ENCODE results near the gene MAPT. TPM values are rescaled to one million over a fixed set of nuclear protein-coding genes. Genes with fewer than 3 reads are reported as not detected.

MAPT gene
- total and polyA plus RNA-seq, 4 donors = 0.27 to 3.8 (median 1.8) TPM

DNA sequence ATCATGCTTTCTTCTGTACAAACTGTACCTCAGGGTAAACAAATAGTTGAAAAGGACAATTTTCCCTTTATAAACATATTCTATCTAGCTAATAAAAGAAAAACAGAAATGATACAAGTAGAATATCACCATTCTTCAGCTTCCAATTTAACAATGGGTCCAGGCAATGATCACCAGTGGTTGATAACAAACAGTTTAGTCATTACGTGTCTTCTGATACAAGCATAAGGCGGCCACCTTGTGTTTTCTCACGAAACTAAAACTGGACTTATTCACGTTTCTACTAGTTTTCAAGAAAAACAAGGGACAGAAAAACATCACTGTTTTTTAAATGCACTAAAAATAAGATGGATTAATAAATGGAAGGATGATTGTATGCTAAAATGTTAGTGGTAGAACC lies 163.0 kb downstream of the MAPT start:
- H3K27me3 ChIP-seq (ENCODE audit: control insufficient read depth in 3 of 3, insufficient read depth in 3 of 3, low read length in 2 of 3) = no peaks in the 10 kb centered on the region
- DNase-seq (no peak), ATAC-seq (ENCODE audit: insufficient read depth, low FRiP score) (no peak)
- no peak overlapping the region for H3K27ac ChIP-seq (ENCODE audit: low read depth in 1 of 2, low read length in 1 of 2)
- TF ChIP-seq, protein P1, sequence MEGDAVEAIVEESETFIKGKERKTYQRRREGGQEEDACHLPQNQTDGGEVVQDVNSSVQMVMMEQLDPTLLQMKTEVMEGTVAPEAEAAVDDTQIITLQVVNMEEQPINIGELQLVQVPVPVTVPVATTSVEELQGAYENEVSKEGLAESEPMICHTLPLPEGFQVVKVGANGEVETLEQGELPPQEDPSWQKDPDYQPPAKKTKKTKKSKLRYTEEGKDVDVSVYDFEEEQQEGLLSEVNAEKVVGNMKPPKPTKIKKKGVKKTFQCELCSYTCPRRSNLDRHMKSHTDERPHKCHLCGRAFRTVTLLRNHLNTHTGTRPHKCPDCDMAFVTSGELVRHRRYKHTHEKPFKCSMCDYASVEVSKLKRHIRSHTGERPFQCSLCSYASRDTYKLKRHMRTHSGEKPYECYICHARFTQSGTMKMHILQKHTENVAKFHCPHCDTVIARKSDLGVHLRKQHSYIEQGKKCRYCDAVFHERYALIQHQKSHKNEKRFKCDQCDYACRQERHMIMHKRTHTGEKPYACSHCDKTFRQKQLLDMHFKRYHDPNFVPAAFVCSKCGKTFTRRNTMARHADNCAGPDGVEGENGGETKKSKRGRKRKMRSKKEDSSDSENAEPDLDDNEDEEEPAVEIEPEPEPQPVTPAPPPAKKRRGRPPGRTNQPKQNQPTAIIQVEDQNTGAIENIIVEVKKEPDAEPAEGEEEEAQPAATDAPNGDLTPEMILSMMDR (IDR thresholded peaks at IDR 0.05; ENCODE audit: control extremely low read depth, extremely low read depth) = no peak
- peaks cover 4 to 18% (median 7%) of the 10 kb centered on the region in 4 donors for H3K36me3 ChIP-seq (ENCODE audit: control insufficient read depth in 4 of 4, insufficient read depth in 4 of 4, low read length in 4 of 4)
- 92 to 93% methylated on average over 4 of the region's 4 CpGs for WGBS, 2 donors
- H3K9ac ChIP-seq (ENCODE audit: insufficient read depth in 1 of 2, low read length in 2 of 2) = no peak overlapping the region
- H3K4me1 ChIP-seq (ENCODE audit: control insufficient read depth in 5 of 5, insufficient read depth in 5 of 5, low read length in 5 of 5) = peaks cover 0 to 3% (median 0%) of the 10 kb centered on the region in 5 donors
- no peaks in the 10 kb centered on the region for H3K9me3 ChIP-seq (ENCODE audit: control insufficient read depth in 4 of 4, insufficient read depth in 3 of 4, low read length in 3 of 4)
- H3K4me3 ChIP-seq = no peak overlapping the region

DNA sequence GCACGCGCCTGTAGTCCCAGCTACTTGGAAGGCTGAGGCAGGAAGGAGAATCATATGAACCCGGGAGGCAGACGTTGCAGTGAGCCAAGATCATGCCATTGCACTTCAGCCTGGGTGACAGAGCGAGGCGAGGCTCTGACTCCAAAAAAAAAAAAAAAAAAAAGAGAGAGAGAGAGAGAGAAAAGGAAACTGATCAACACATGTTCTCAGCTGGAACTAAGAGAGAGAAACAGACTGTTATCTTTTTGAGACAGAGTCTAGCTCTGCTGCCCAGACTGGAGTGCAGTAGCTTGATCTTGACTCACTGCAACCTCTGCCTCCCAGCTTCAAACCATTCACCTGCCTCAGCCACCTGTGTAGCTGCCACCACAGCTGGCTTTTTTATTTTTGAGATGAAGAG lies 165.1 kb downstream of the MAPT start:
- DNase-seq (no peak), ATAC-seq (ENCODE audit: insufficient read depth, low FRiP score) (no peak)
- 70 to 79% methylated on average over 6 of the region's 6 CpGs for WGBS, 2 donors
- Histone ChIP-seq H3K36me3 (ENCODE audit: control insufficient read depth in 4 of 4, insufficient read depth in 4 of 4, low read length in 4 of 4) (peaks cover 7 to 24% (median 9%) of the 10 kb centered on the region in 4 donors), H3K9ac (ENCODE audit: insufficient read depth in 1 of 2, low read length in 2 of 2) (no peak overlapping the region), H3K27ac (ENCODE audit: low read depth in 1 of 2, low read length in 1 of 2) (no peak overlapping the region), H3K27me3 (ENCODE audit: control insufficient read depth in 3 of 3, insufficient read depth in 3 of 3, low read length in 2 of 3) (no peaks in the 10 kb centered on the region), H3K9me3 (ENCODE audit: control insufficient read depth in 4 of 4, insufficient read depth in 3 of 4, low read length in 3 of 4) (no peaks in the 10 kb centered on the region), H3K4me1 (ENCODE audit: control insufficient read depth in 5 of 5, insufficient read depth in 5 of 5, low read length in 5 of 5) (peaks cover 0 to 3% (median 0%) of the 10 kb centered on the region in 5 donors), H3K4me3 (no peak overlapping the region)
- TF ChIP-seq, protein P1 (IDR thresholded peaks at IDR 0.05; ENCODE audit: control extremely low read depth, extremely low read depth) = no peak

DNA sequence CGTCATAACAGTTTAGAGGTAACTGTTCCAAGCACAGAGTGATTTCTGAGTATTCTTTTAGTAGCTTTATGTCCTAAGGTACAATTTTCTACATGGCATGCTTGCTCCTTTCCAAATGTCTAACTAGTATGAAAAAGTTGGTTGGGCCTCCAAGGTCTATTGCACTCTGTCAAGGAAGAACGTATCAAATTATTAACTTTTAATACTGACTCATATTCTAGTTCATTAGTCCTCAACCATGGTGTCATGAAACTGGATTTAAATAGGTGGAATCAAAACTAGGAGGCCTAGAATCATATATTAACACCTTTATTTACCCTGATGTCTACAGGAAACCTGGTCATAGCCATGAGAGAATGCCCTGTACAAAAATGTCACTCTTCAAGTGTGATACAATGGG lies 166.1 kb downstream of the MAPT start:
- H3K27me3 ChIP-seq (ENCODE audit: control insufficient read depth in 3 of 3, insufficient read depth in 3 of 3, low read length in 2 of 3) = no peaks in the 10 kb centered on the region
- H3K36me3 ChIP-seq (ENCODE audit: control insufficient read depth in 4 of 4, insufficient read depth in 4 of 4, low read length in 4 of 4) = peaks cover 11 to 31% (median 14%) of the 10 kb centered on the region in 4 donors
- H3K4me3 ChIP-seq = no peak overlapping the region
- no peak overlapping the region for H3K9ac ChIP-seq (ENCODE audit: insufficient read depth in 1 of 2, low read length in 2 of 2)
- H3K4me1 ChIP-seq (ENCODE audit: control insufficient read depth in 5 of 5, insufficient read depth in 5 of 5, low read length in 5 of 5) = peaks cover 0 to 3% (median 0%) of the 10 kb centered on the region in 5 donors
- no peaks in the 10 kb centered on the region for H3K9me3 ChIP-seq (ENCODE audit: control insufficient read depth in 4 of 4, insufficient read depth in 3 of 4, low read length in 3 of 4)
- DNase-seq (no peak), ATAC-seq (ENCODE audit: insufficient read depth, low FRiP score) (no peak)
- no peak overlapping the region for H3K27ac ChIP-seq (ENCODE audit: low read depth in 1 of 2, low read length in 1 of 2)
- WGBS, 2 donors = 83 to 92% methylated on average over 2 of the region's 2 CpGs
- TF ChIP-seq, protein P1 (IDR thresholded peaks at IDR 0.05; ENCODE audit: control extremely low read depth, extremely low read depth) = no peak

DNA sequence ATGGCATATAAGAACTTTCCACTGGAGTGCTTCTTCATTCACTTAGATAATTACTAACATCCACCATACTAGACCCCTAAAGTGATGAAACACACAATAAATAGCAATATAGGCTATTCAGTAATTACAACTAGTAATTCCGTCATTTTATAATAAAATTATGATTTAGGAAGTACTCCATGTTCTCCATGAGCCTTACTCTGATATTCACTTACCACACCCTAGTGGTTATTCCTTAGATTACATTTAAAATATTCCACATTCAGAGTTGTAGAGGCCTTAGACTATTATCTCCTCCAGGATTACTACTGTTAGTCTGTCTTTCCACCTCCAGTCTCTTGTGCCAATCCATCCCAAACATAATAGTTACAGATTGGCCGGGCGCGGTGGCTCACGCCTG lies 167.1 kb downstream of the MAPT start:
- WGBS, 2 donors = 96% methylated on average over 5 of the region's 5 CpGs
- Histone ChIP-seq H3K9ac (ENCODE audit: insufficient read depth in 1 of 2, low read length in 2 of 2) (no peak overlapping the region), H3K27ac (ENCODE audit: low read depth in 1 of 2, low read length in 1 of 2) (no peak overlapping the region), H3K9me3 (ENCODE audit: control insufficient read depth in 4 of 4, insufficient read depth in 3 of 4, low read length in 3 of 4) (no peaks in the 10 kb centered on the region), H3K27me3 (ENCODE audit: control insufficient read depth in 3 of 3, insufficient read depth in 3 of 3, low read length in 2 of 3) (no peaks in the 10 kb centered on the region), H3K4me1 (ENCODE audit: control insufficient read depth in 5 of 5, insufficient read depth in 5 of 5, low read length in 5 of 5) (peaks cover 0 to 3% (median 0%) of the 10 kb centered on the region in 5 donors), H3K4me3 (no peak overlapping the region), H3K36me3 (ENCODE audit: control insufficient read depth in 4 of 4, insufficient read depth in 4 of 4, low read length in 4 of 4) (peaks cover 16 to 36% (median 22%) of the 10 kb centered on the region in 4 donors)
- no peak for ATAC-seq (ENCODE audit: insufficient read depth, low FRiP score)
- DNase-seq = no peak
- TF ChIP-seq, protein P1 (IDR thresholded peaks at IDR 0.05; ENCODE audit: control extremely low read depth, extremely low read depth) = no peak

Data from lung (tissue), 12 donors.